H1 (cell line): ENCODE results near the gene TRIM15. TPM values are rescaled to one million over a fixed set of nuclear protein-coding genes. Genes with fewer than 3 reads are reported as not detected.

Experiments
- CTCF ChIA-PET: fragments of 300-600 bp; sonication (Branson Sonifier 250); formaldehyde crosslinking; loops from one replicate; lab custom pipeline; 2021; ENCODE audit not compliant: partially characterized antibody; lab: Charles Lee
- POLR2A ChIA-PET: fragments of 300-600 bp; sonication (Branson Sonifier 250); formaldehyde crosslinking; loops from one replicate; lab custom pipeline; 2021; ENCODE audit warnings: inconsistent platforms; ENCODE audit not compliant: partially characterized antibody; lab: Charles Lee
- DNase-seq, 2 experiments: peaks; one replicate each; pipeline versions ENCODE4 v3.0.0 to v3.0.0-alpha.2; 2010 to 2022; ENCODE audit warnings: low spot score in 2 of 2, low read depth in 1 of 2, mixed read lengths in 1 of 2
- FAIRE-seq: peaks from 2 replicates; lab custom pipeline; 2011; peaks lifted over from hg19 to GRCh38; lab: Jason Lieb, UNC
- H2AFZ ChIP-seq: 2 replicates; pipeline ENCODE4 v1.8.1; 2012; ENCODE audit warnings: low read length, inconsistent platforms
- H2AK5ac ChIP-seq: 2 replicates; pipeline ENCODE4 v1.6.1; 2013; ENCODE audit warnings: low read depth, low read length
- H2BK120ac ChIP-seq: replicated peaks from 2 replicates; pipeline ENCODE3; 2013; ENCODE audit warnings: low read depth, low read length, inconsistent platforms
- H2BK12ac ChIP-seq: 2 replicates; pipeline ENCODE4 v1.6.1; 2013; ENCODE audit warnings: low read depth, low read length
- H2BK15ac ChIP-seq: 2 replicates; pipeline ENCODE4 v1.6.1; 2013; ENCODE audit warnings: low read length
- H2BK20ac ChIP-seq: 2 replicates; pipeline ENCODE4 v1.6.1; 2013; ENCODE audit warnings: low read length
- H2BK5ac ChIP-seq: 2 replicates; pipeline ENCODE4 v1.6.1; 2013; ENCODE audit warnings: low read depth, low read length
- H3K14ac ChIP-seq: 2 replicates; pipeline ENCODE4 v1.6.1; 2013; ENCODE audit warnings: inconsistent platforms; ENCODE audit not compliant: insufficient read length
- H3K18ac ChIP-seq: 2 replicates; pipeline ENCODE4 v1.6.1; 2013; ENCODE audit warnings: low read length; ENCODE audit errors: extremely low read depth
- H3K23ac ChIP-seq: 2 replicates; pipeline ENCODE4 v1.6.1; 2013; ENCODE audit warnings: inconsistent platforms; ENCODE audit not compliant: insufficient read length
- H3K23me2 ChIP-seq: 2 replicates; pipeline ENCODE4 v1.6.1; 2013; ENCODE audit warnings: low read depth, low read length
- H3K27ac ChIP-seq: 2 replicates; pipeline ENCODE4 v1.6.1; 2011; ENCODE audit warnings: low read depth, low read length, inconsistent platforms
- H3K27me3 ChIP-seq, 4 experiments: replicated peaks in 1 of 4; 1 replicate in 1 of 4; 2 replicates in 3 of 4; pipeline versions ENCODE4 v1.6.1 to v1.8.1; 2011 to 2013; ENCODE audit warnings: low read length in 3 of 4, mild to moderate bottlenecking in 3 of 4, inconsistent platforms in 2 of 4, mixed read lengths in 2 of 4, moderate library complexity in 1 of 4; ENCODE audit not compliant: control insufficient read depth in 3 of 4, insufficient read depth in 3 of 4; ENCODE audit errors: extremely low read depth in 1 of 4
- H3K36me3 ChIP-seq, 4 experiments: 2 replicates each; pipeline versions ENCODE4 v1.6.1 to v1.8.1; 2011 to 2013; ENCODE audit warnings: mild to moderate bottlenecking in 4 of 4, low read length in 3 of 4, moderate library complexity in 2 of 4, control low read depth in 1 of 4, inconsistent platforms in 1 of 4; ENCODE audit not compliant: insufficient read depth in 4 of 4, control insufficient read depth in 2 of 4
- H3K4ac ChIP-seq: replicated peaks from 2 replicates; pipeline ENCODE3; 2013; ENCODE audit warnings: low read length, low read depth, mixed read lengths, inconsistent platforms; ENCODE audit not compliant: insufficient read length
- H3K4me1 ChIP-seq, 4 experiments: replicated peaks in 1 of 4; 1 replicate in 1 of 4; 2 replicates in 3 of 4; pipeline versions ENCODE4 v1.6.1 to v1.8.1; 2011 to 2013; ENCODE audit warnings: low read length in 3 of 4, inconsistent platforms in 2 of 4, mixed read lengths in 1 of 4; ENCODE audit not compliant: insufficient read depth in 4 of 4, control insufficient read depth in 3 of 4
- H3K4me2 ChIP-seq, 2 experiments: 2 replicates each; pipeline versions ENCODE4 v1.6.1 to v1.8.1; 2011 to 2013; ENCODE audit warnings: low read depth in 2 of 2, low read length in 2 of 2, control low read depth in 1 of 2, inconsistent platforms in 1 of 2, mild to moderate bottlenecking in 1 of 2; ENCODE audit not compliant: insufficient read depth in 1 of 2
- H3K4me3 ChIP-seq, 4 experiments: fragments of 200-600, 300-600 bp in 1 of 4; sonication (generic), shearing (Covaris generic), sonication (Bioruptor Twin) in 1 of 4; 2 replicates each; pipeline versions ENCODE4 v1.5.1 to v1.8.1; 2011 to 2016; ENCODE audit warnings: low read length in 4 of 4, low read depth in 3 of 4, control low read depth in 2 of 4, inconsistent platforms in 2 of 4, mild to moderate bottlenecking in 2 of 4, mixed read lengths in 1 of 4, moderate library complexity in 1 of 4; ENCODE audit not compliant: insufficient read depth in 2 of 4; ENCODE audit errors: extremely low read depth in 1 of 4
- H3K56ac ChIP-seq: replicated peaks from 2 replicates; pipeline ENCODE3; 2013; ENCODE audit warnings: low read depth, mild to moderate bottlenecking, mixed read lengths, low read length, inconsistent platforms; ENCODE audit not compliant: insufficient read length
- H3K79me1 ChIP-seq: 2 replicates; pipeline ENCODE4 v1.6.1; 2013; ENCODE audit warnings: low read depth, low read length, control low read depth
- H3K79me2 ChIP-seq, 2 experiments: 2 replicates each; pipeline versions ENCODE4 v1.6.1 to v1.8.1; 2012 to 2013; ENCODE audit warnings: low read length in 2 of 2, mild to moderate bottlenecking in 2 of 2, inconsistent platforms in 1 of 2; ENCODE audit not compliant: insufficient read depth in 2 of 2, control insufficient read depth in 1 of 2
- H3K9ac ChIP-seq, 4 experiments: replicated peaks in 1 of 4; 1 replicate in 1 of 4; 2 replicates in 3 of 4; pipeline versions ENCODE4 v1.6.1 to v1.8.1; 2011 to 2013; ENCODE audit warnings: low read depth in 3 of 4, low read length in 3 of 4, control low read depth in 2 of 4, mild to moderate bottlenecking in 2 of 4, moderate library complexity in 2 of 4, inconsistent platforms in 1 of 4; ENCODE audit errors: extremely low read depth in 1 of 4
- H3K9me3 ChIP-seq, 2 experiments: 2 replicates each; pipeline versions ENCODE4 v1.6.1 to v1.8.1; 2012 to 2013; ENCODE audit warnings: mild to moderate bottlenecking in 2 of 2, moderate library complexity in 2 of 2, control low read depth in 1 of 2, inconsistent platforms in 1 of 2, low read depth in 1 of 2, low read length in 1 of 2, mixed read lengths in 1 of 2; ENCODE audit not compliant: insufficient read depth in 2 of 2
- H4K20me1 ChIP-seq, 2 experiments: replicated peaks in 1 of 2; 2 replicates each; pipeline versions ENCODE3 to v1.8.1; 2011 to 2013; ENCODE audit warnings: inconsistent platforms in 2 of 2, low read length in 2 of 2, mild to moderate bottlenecking in 1 of 2; ENCODE audit not compliant: insufficient read depth in 2 of 2, control insufficient read depth in 1 of 2
- H4K5ac ChIP-seq: 2 replicates; pipeline ENCODE4 v1.6.1; 2013; ENCODE audit warnings: low read length, low read depth, mixed read lengths, inconsistent platforms; ENCODE audit not compliant: insufficient read length
- H4K8ac ChIP-seq: 2 replicates; pipeline ENCODE4 v1.8.0; 2013; ENCODE audit warnings: mild to moderate bottlenecking, moderate library complexity, low read length, inconsistent platforms; ENCODE audit not compliant: insufficient read depth; ENCODE audit errors: extremely low read depth
- H4K91ac ChIP-seq: replicated peaks from 2 replicates; pipeline ENCODE3; 2013; ENCODE audit warnings: low read length, mixed read lengths, inconsistent platforms; ENCODE audit not compliant: insufficient read length
- BRCA1 ChIP-seq: IDR thresholded peaks from 2 replicates; pipeline ENCODE4 v1.6.1; 2012; ENCODE audit warnings: low read depth, low read length, improper control_type of control experiment
- CBX5 ChIP-seq: fragments of 300-800, 300-1000 bp; sonication (generic); IDR thresholded peaks from 2 replicates; pipeline ENCODE4 v1.7.1; 2016; ENCODE audit warnings: antibody characterized with exemption, low read length, low read depth
- CHD1 ChIP-seq: IDR thresholded peaks from 2 replicates; pipeline ENCODE4 v1.6.1; 2012; ENCODE audit warnings: low read depth, low read length, improper control_type of control experiment
- CREB1 ChIP-seq: IDR thresholded peaks from 2 replicates; pipeline ENCODE4 v1.6.1; 2012; ENCODE audit warnings: inconsistent platforms
- EGR1 ChIP-seq: IDR thresholded peaks from 2 replicates; pipeline ENCODE4 v1.6.1; 2011; ENCODE audit warnings: low read depth, low read length, borderline replicate concordance
- GTF2F1 ChIP-seq: IDR thresholded peaks from 2 replicates; pipeline ENCODE4 v1.6.1; 2012; ENCODE audit warnings: low read depth, low read length, improper control_type of control experiment, borderline replicate concordance
- HDAC6 ChIP-seq: IDR thresholded peaks from one replicate; pipeline ENCODE4 v1.7.1; 2012; ENCODE audit warnings: low read depth, mild to moderate bottlenecking, inconsistent platforms, low read length, moderate library complexity
- JUN ChIP-seq: IDR thresholded peaks from 2 replicates; pipeline ENCODE4 v1.6.1; 2011; ENCODE audit warnings: low read depth, mild to moderate bottlenecking, improper control_type of control experiment, low read length
- POLR2A ChIP-seq, 2 experiments: IDR thresholded peaks; 1 replicate in 1 of 2; 2 replicates in 1 of 2; pipeline ENCODE4 v1.6.1; 2011; ENCODE audit warnings: low read depth in 2 of 2, low read length in 2 of 2, mild to moderate bottlenecking in 2 of 2; ENCODE audit errors: control extremely low read depth in 1 of 2
- POU5F1 ChIP-seq: IDR thresholded peaks from 2 replicates; pipeline ENCODE4 v1.6.1; 2011; ENCODE audit warnings: low read depth, mild to moderate bottlenecking, low read length, moderate library complexity
- RAD21 ChIP-seq, 2 experiments: IDR thresholded peaks in 1 of 2; conservative IDR thresholded peaks in 1 of 2; 2 replicates each; pipeline ENCODE4 v1.6.1; 2011; ENCODE audit warnings: low read depth in 2 of 2, low read length in 2 of 2, improper control_type of control experiment in 1 of 2, inconsistent platforms in 1 of 2, mild to moderate bottlenecking in 1 of 2, moderate library complexity in 1 of 2
- RBBP5 ChIP-seq: IDR thresholded peaks from 2 replicates; pipeline ENCODE4 v1.7.1; 2012; ENCODE audit warnings: low read depth, mild to moderate bottlenecking, inconsistent platforms, low read length, moderate library complexity, borderline replicate concordance
- RFX5 ChIP-seq: IDR thresholded peaks from 2 replicates; pipeline ENCODE4 v1.6.1; 2011; ENCODE audit warnings: low read depth, low read length, improper control_type of control experiment, borderline replicate concordance
- SP1 ChIP-seq: IDR thresholded peaks from 2 replicates; pipeline ENCODE4 v1.6.1; 2011; ENCODE audit warnings: low read depth, low read length
- SUZ12 ChIP-seq: fragments of 200-600 bp; sonication (generic); IDR thresholded peaks from 2 replicates; pipeline ENCODE4 v1.6.1; 2012; ENCODE audit warnings: mild to moderate bottlenecking, inconsistent platforms, low read length, moderate library complexity, mixed read lengths
- ZNF274 ChIP-seq: IDR thresholded peaks from 2 replicates; pipeline ENCODE4 v1.7.0; 2012; ENCODE audit warnings: low read length, borderline replicate concordance; ENCODE audit errors: extremely low read depth
- WGBS, 2 experiments: shearing (Covaris generic) in 1 of 2; methylation state at CpG; one replicate each; pipeline versions ENCODE4 v1.1.6 to v1.1.7; 2013 to 2015; ENCODE audit warnings: low lambda C conversion rate in 2 of 2, mixed read lengths in 2 of 2, inconsistent platforms in 1 of 2, low coverage in 1 of 2, missing lambda C conversion rate in 1 of 2; ENCODE audit not compliant: insufficient replicate concordance in 2 of 2, insufficient coverage in 1 of 2, insufficient read length in 1 of 2; ENCODE audit errors: extremely low coverage in 1 of 2, missing lambda C conversion rate in 1 of 2; 5-methylcytosine and 5-hydroxymethylcytosine counted together
- polyA plus RNA-seq, 7 experiments: library from polyadenylated mRNA; depleted of rRNA in 3 of 7; stranded (reverse) in 5 of 7; unstranded in 2 of 7; fragments of >200 nt in 5 of 7; fragments of 200-250 nt in 2 of 7; gene quantifications; 1 replicate in 5 of 7; 2 replicates in 1 of 7; 4 replicates in 1 of 7; pipeline versions ENCODE4 v1.2.1 to v1.2.3, GENCODE V29; 2011 to 2013; ENCODE audit warnings: missing spikeins in 2 of 7, mixed read lengths in 2 of 7
- total RNA-seq: library from RNA; stranded (reverse); fragmentation: NEBNext Ultra II Directional; extraction: Animal tissue kit (Norgen Biotek cat#: 25700); gene quantifications from 2 replicates; pipeline ENCODE4 v1.2.1, GENCODE V29; 2021

The TRIM15 gene
- total and polyA plus RNA-seq, 2 of the 8 experiments (the other 6 are each of a cell fraction or from before 2014, with no cell fraction given), result 0.18 to 0.48 TPM

GRCh38 chr6:30202366-30202765, 39.0 kb downstream of the TRIM15 start:
- Histone ChIP-seq H3K4me2 (peak overlapping the region in 1 of 2 experiments; percentile 35; a peak in 1 of 4 replicates), H3K23me2 (no peaks in the 10 kb centered on the region), H4K5ac (no peak overlapping the region), H3K79me1 (peaks cover 4% of the 10 kb centered on the region), H3K9me3 (no peaks in the 10 kb centered on the region), H3K14ac (no peak overlapping the region), H3K4me1 (peaks cover 3 to 12% (median 7%) of the 10 kb centered on the region in 4 experiments), H3K56ac (no peak overlapping the region), H3K27me3 (no peaks in the 10 kb centered on the region), H3K18ac (no peak overlapping the region), H2AFZ (no peak overlapping the region), H4K8ac (no peak overlapping the region), H2BK12ac (no peak overlapping the region; the same call in 1 of the 2 replicates), H2AK5ac (no peak overlapping the region), H3K36me3 (peaks cover 10 to 28% (median 21%) of the 10 kb centered on the region in 4 experiments; a peak in 7 of 8 replicates), H3K79me2 (peaks cover 0 to 37% of the 10 kb centered on the region in 2 experiments; a peak in 3 of 4 replicates), H3K23ac (no peak overlapping the region), H3K4me3 (no peak overlapping the region), H2BK120ac (no peak overlapping the region), H4K91ac (no peak overlapping the region), H2BK5ac (no peak overlapping the region), H2BK15ac (no peak overlapping the region), H3K27ac (no peak overlapping the region), H2BK20ac (peak overlapping the region; percentile 80; the same call in 1 of the 2 replicates), H3K4ac (no peak overlapping the region), H3K9ac (no peak overlapping the region), H4K20me1 (peaks cover 7 to 16% of the 10 kb centered on the region in 2 experiments)
- ChIA-PET POLR2A (interaction anchor here (1.0 kb wide), 1 partner anchor 12 kb away, joined by 3 read pairs; no protein-coding TSS in a partner anchor), CTCF (no interaction called here)
- 89% methylated on average over 4 of the region's 4 CpGs; no CpG with 5 or more reads in 1 of the 2 experiments for WGBS, 2 experiments
- DNase-seq (no peak), FAIRE-seq (no peak)
- TF ChIP-seq CHD1 (no peak), CBX5 (no peak), SP1 (no peak), POLR2A (IDR thresholded peaks at IDR 0.05; ENCODE audit: control extremely low read depth in 1 of 2, low read depth in 2 of 2, low read length in 2 of 2) (no peak), SUZ12 (no peak), BRCA1 (no peak), CREB1 (no peak), RAD21 (IDR thresholded peaks at IDR 0.05 in 1 of 2, conservative IDR thresholded peaks at IDR 0.05 in 1 of 2; ENCODE audit: low read depth in 2 of 2, low read length in 2 of 2) (no peak), RBBP5 (no peak), POU5F1 (no peak), ZNF274 (no peak), GTF2F1 (no peak), JUN (no peak), HDAC6 (no peak), EGR1 (no peak), RFX5 (no peak)
